Upper lobe of left lung (tissue), 4 donors: ENCODE results near the gene BFAR.

Experiments
- POLR2A ChIP-seq, 4 donors: fragments of 450-650 bp; IDR thresholded peaks; one replicate each; pipeline ENCODE4 v1.5.1; 2016 to 2017; ENCODE audit warnings: antibody characterized with exemption in 4 of 4, mild to moderate bottlenecking in 2 of 4
- POLR2AphosphoS5 ChIP-seq, 2 donors: sonication (generic); formaldehyde crosslinking; IDR thresholded peaks; one replicate each; pipeline ENCODE4 v1.5.1; 2017; ENCODE audit warnings: antibody characterized with exemption in 2 of 2
- TF ChIP-seq, protein P1 (sequence below), 6 experiments: fragments of 450-650 bp in 4 of 6; fragments of 200-600 bp in 2 of 6; sonication (generic) in 2 of 6; IDR thresholded peaks; one replicate each; pipeline ENCODE4 v1.5.1; 2016 to 2019; ENCODE audit warnings: antibody characterized with exemption in 6 of 6

GRCh38 chr16:14586637-14587305, 46.0 kb upstream of the BFAR start:
- TF ChIP-seq, protein P1, sequence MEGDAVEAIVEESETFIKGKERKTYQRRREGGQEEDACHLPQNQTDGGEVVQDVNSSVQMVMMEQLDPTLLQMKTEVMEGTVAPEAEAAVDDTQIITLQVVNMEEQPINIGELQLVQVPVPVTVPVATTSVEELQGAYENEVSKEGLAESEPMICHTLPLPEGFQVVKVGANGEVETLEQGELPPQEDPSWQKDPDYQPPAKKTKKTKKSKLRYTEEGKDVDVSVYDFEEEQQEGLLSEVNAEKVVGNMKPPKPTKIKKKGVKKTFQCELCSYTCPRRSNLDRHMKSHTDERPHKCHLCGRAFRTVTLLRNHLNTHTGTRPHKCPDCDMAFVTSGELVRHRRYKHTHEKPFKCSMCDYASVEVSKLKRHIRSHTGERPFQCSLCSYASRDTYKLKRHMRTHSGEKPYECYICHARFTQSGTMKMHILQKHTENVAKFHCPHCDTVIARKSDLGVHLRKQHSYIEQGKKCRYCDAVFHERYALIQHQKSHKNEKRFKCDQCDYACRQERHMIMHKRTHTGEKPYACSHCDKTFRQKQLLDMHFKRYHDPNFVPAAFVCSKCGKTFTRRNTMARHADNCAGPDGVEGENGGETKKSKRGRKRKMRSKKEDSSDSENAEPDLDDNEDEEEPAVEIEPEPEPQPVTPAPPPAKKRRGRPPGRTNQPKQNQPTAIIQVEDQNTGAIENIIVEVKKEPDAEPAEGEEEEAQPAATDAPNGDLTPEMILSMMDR (IDR thresholded peaks at IDR 0.05) = no peak
- TF ChIP-seq POLR2A (IDR thresholded peaks at IDR 0.05) (no peak), POLR2AphosphoS5 (IDR thresholded peaks at IDR 0.05) (no peak)
